Measurements from ENCODE around the gene APBB2. TPM values are rescaled to one million over a fixed set of nuclear protein-coding genes. Genes with fewer than 3 reads are reported as not detected.

Gene APBB2
- total and polyA plus RNA-seq, 2 of the 8 experiments (the other 6 are each of a cell fraction or from before 2014, with no cell fraction given) = 58.7 to 59.4 TPM

DNA sequence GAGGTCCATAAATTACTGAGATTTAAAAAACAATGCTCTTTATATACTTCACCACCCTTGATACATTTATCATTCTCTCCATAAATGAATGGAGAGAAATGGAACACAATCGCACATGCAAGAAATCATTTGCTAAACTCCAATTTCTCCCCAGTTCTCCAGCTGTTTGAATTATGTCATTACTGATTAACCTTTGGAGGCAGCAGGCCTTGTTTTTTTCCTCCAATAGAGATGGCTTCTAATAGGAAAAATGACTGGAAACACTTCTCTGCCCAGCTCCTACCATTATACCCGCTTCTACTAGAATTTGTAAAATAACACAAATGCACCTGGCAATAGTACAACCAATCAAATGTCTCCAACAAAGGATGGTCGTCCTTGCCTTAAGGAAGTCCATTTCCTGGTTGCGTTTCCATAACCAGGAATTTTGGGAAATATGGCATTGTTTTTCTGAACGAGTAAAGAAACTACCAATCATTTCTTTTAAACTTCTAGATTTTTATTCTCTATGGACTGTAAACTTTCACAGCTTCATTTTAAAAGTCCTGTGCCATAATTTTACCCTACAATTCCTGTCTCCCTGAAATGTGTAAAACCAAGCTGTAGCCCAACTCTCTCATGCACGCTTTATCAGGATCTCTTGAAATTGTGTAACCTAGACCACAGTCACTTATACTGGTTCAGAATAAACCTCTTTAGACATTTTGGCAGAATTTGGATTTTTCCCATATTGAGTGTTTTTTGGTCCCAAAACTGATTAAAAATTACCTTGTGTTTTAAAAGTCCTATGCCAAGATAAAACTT is 60.1 kb downstream of the APBB2 start:
- H4K20me1 ChIP-seq (replicated peaks in 1 of 2; ENCODE audit: control insufficient read depth in 1 of 2, insufficient read depth in 2 of 2, low read length in 2 of 2) = no peaks in the 10 kb centered on the region
- H3K4me3 ChIP-seq (ENCODE audit: extremely low read depth in 1 of 4, insufficient read depth in 2 of 4, low read depth in 3 of 4, low read length in 4 of 4) = no peak overlapping the region
- H2AFZ ChIP-seq (ENCODE audit: low read length) = no peak overlapping the region
- no peak overlapping the region for H2BK12ac ChIP-seq (ENCODE audit: low read depth, low read length)
- H2BK15ac ChIP-seq (ENCODE audit: low read length) = no peak overlapping the region
- H2AK5ac ChIP-seq (ENCODE audit: low read depth, low read length) = no peak overlapping the region
- peaks cover 0 to 22% of the 10 kb centered on the region in 2 experiments; a peak in 1 of 4 replicates for H3K79me2 ChIP-seq (ENCODE audit: control insufficient read depth in 1 of 2, insufficient read depth in 2 of 2, low read length in 2 of 2)
- FAIRE-seq (no peak), DNase-seq (ENCODE audit: low read depth in 1 of 2, low spot score in 2 of 2) (no peak)
- 90% methylated on average over 6 of the region's 6 CpGs; no CpG with 5 or more reads in 1 of the 2 experiments for WGBS, 2 experiments (ENCODE audit: extremely low coverage in 1 of 2, insufficient coverage in 1 of 2, insufficient read length in 1 of 2, insufficient replicate concordance in 2 of 2, low coverage in 1 of 2, low lambda C conversion rate in 2 of 2, missing lambda C conversion rate in 1 of 2)
- H3K4ac ChIP-seq (replicated peaks; ENCODE audit: insufficient read length, low read depth, low read length) = no peak overlapping the region
- no peaks in the 10 kb centered on the region for H3K36me3 ChIP-seq (ENCODE audit: control insufficient read depth in 2 of 4, insufficient read depth in 4 of 4, low read length in 3 of 4)
- no peak overlapping the region for H3K9ac ChIP-seq (replicated peaks in 1 of 4; ENCODE audit: extremely low read depth in 1 of 4, low read depth in 3 of 4, low read length in 3 of 4)
- no peak overlapping the region for H2BK5ac ChIP-seq (ENCODE audit: low read depth, low read length)
- H3K79me1 ChIP-seq (ENCODE audit: low read depth, low read length) = no peaks in the 10 kb centered on the region; the same call in 1 of the 2 replicates
- no peak overlapping the region for H3K56ac ChIP-seq (replicated peaks; ENCODE audit: insufficient read length, low read depth, low read length)
- no peak overlapping the region for H3K27ac ChIP-seq (ENCODE audit: low read depth, low read length)
- no peaks in the 10 kb centered on the region for H3K9me3 ChIP-seq (ENCODE audit: insufficient read depth in 2 of 2, low read depth in 1 of 2, low read length in 1 of 2)
- no peak overlapping the region for H4K91ac ChIP-seq (replicated peaks; ENCODE audit: insufficient read length, low read length)
- H3K14ac ChIP-seq (ENCODE audit: insufficient read length) = no peak overlapping the region
- no peak overlapping the region for H2BK20ac ChIP-seq (ENCODE audit: low read length)
- no peak overlapping the region for H3K18ac ChIP-seq (ENCODE audit: extremely low read depth, low read length)
- no peak overlapping the region for H4K5ac ChIP-seq (ENCODE audit: insufficient read length, low read depth, low read length)
- no peak overlapping the region for H2BK120ac ChIP-seq (replicated peaks; ENCODE audit: low read depth, low read length)
- H3K4me2 ChIP-seq (ENCODE audit: insufficient read depth in 1 of 2, low read depth in 2 of 2, low read length in 2 of 2) = no peak overlapping the region
- H3K23me2 ChIP-seq (ENCODE audit: low read depth, low read length) = no peaks in the 10 kb centered on the region
- no peaks in the 10 kb centered on the region for H3K4me1 ChIP-seq (replicated peaks in 1 of 4; ENCODE audit: control insufficient read depth in 3 of 4, insufficient read depth in 4 of 4, low read length in 3 of 4)
- ChIA-PET POLR2A (ENCODE audit: partially characterized antibody) (interaction anchor here (0.7 to 1.0 kb wide), 3 partner anchors 9 to 105 kb away, joined by 3 read pairs; partner anchors contain the start of gene UCHL1), CTCF (ENCODE audit: partially characterized antibody) (interaction anchor here (0.8 to 1.8 kb wide), 7 partner anchors 9 to 230 kb away, joined by 3 to 6 read pairs (median 3); no protein-coding TSS in a partner anchor)
- no peak overlapping the region for H3K23ac ChIP-seq (ENCODE audit: insufficient read length)
- H4K8ac ChIP-seq (ENCODE audit: extremely low read depth, insufficient read depth, low read length) = no peak overlapping the region
- no peaks in the 10 kb centered on the region for H3K27me3 ChIP-seq (replicated peaks in 1 of 4; ENCODE audit: control insufficient read depth in 3 of 4, extremely low read depth in 1 of 4, insufficient read depth in 3 of 4, low read length in 3 of 4)
- TF ChIP-seq, protein P1, sequence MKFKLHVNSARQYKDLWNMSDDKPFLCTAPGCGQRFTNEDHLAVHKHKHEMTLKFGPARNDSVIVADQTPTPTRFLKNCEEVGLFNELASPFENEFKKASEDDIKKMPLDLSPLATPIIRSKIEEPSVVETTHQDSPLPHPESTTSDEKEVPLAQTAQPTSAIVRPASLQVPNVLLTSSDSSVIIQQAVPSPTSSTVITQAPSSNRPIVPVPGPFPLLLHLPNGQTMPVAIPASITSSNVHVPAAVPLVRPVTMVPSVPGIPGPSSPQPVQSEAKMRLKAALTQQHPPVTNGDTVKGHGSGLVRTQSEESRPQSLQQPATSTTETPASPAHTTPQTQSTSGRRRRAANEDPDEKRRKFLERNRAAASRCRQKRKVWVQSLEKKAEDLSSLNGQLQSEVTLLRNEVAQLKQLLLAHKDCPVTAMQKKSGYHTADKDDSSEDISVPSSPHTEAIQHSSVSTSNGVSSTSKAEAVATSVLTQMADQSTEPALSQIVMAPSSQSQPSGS (IDR thresholded peaks at IDR 0.05; ENCODE audit: low read length) = no peak
- TF ChIP-seq TAF1 (IDR thresholded peaks at IDR 0.05; ENCODE audit: low read depth, low read length) (no peak), TBP (IDR thresholded peaks at IDR 0.05; ENCODE audit: low read depth, low read length) (no peak), NANOG (IDR thresholded peaks at IDR 0.05; ENCODE audit: insufficient read depth, low read depth, low read length, poor library complexity, severe bottlenecking) (no peak), BRCA1 (IDR thresholded peaks at IDR 0.05; ENCODE audit: low read depth, low read length) (no peak), JUND (IDR thresholded peaks at IDR 0.05; ENCODE audit: low read length) (no peak), ASH2L (IDR thresholded peaks at IDR 0.05; ENCODE audit: low read length) (no peak)
- TF ChIP-seq, protein P2, sequence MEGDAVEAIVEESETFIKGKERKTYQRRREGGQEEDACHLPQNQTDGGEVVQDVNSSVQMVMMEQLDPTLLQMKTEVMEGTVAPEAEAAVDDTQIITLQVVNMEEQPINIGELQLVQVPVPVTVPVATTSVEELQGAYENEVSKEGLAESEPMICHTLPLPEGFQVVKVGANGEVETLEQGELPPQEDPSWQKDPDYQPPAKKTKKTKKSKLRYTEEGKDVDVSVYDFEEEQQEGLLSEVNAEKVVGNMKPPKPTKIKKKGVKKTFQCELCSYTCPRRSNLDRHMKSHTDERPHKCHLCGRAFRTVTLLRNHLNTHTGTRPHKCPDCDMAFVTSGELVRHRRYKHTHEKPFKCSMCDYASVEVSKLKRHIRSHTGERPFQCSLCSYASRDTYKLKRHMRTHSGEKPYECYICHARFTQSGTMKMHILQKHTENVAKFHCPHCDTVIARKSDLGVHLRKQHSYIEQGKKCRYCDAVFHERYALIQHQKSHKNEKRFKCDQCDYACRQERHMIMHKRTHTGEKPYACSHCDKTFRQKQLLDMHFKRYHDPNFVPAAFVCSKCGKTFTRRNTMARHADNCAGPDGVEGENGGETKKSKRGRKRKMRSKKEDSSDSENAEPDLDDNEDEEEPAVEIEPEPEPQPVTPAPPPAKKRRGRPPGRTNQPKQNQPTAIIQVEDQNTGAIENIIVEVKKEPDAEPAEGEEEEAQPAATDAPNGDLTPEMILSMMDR (IDR thresholded peaks at IDR 0.05; ENCODE audit: control extremely low read depth in 1 of 3, insufficient read depth in 1 of 3, low read depth in 1 of 3, low read length in 3 of 3) = no peak

Measured in H1 (cell line).